ENCODE measurements around the gene OR4F6.

OR4F6 gene

GRCh38 chr15:101844916-101845315 lies 41.6 kb downstream of the OR4F6 start:
- no peak for TF ChIP-seq CTCF (IDR thresholded peaks at IDR 0.05; ENCODE audit: low read depth, low read length)
- no peak for DNase-seq (ENCODE audit: extremely low read depth, low read depth)

- no peak for TF ChIP-seq CTCF (IDR thresholded peaks at IDR 0.05; ENCODE audit: low read depth, low read length)
- no peak for DNase-seq (ENCODE audit: extremely low read depth, low read depth)
Measured at GRCh38 chr15:101852356-101852755, 49.0 kb downstream of the OR4F6 start.
